Neural cell (in vitro differentiated cells): ENCODE data around the gene ULBP2. TPM values are rescaled to one million over a fixed set of nuclear protein-coding genes. Genes with fewer than 3 reads are reported as not detected.
A peak's percentile ranks its signal among the peaks of the same experiment; 100 is the strongest.
"Not testable (repeated sequence)": the region's sequence is repeated elsewhere in the genome, so short reads cannot be mapped to it uniquely, and the experiment has no call there.

Experiments used
- H2AFZ ChIP-seq: fragments of 200-600, 300-800 bp; sonication (generic), shearing (Covaris generic); 2 replicates; pipeline ENCODE4 v1.6.0; 2014; ENCODE audit warnings: low read depth, mild to moderate bottlenecking, antibody characterized with exemption, low read length, moderate library complexity
- H3F3A ChIP-seq: fragments of 200-600 bp; shearing (Covaris generic); 2 replicates; pipeline ENCODE4 v1.6.1; 2016; ENCODE audit warnings: mild to moderate bottlenecking, moderate library complexity, mixed read lengths, antibody characterized with exemption, low read length; ENCODE audit not compliant: insufficient read depth, poor library complexity, severe bottlenecking
- H3K27ac ChIP-seq: fragments of 200-600, 300-800 bp; sonication (generic), shearing (Covaris generic); 2 replicates; pipeline ENCODE4 v1.5.1; 2014; ENCODE audit warnings: mild to moderate bottlenecking, low read length, moderate library complexity
- H3K27me3 ChIP-seq: fragments of 300-800, 200-600 bp; sonication (generic), shearing (Covaris generic); 2 replicates; pipeline ENCODE4 v1.6.0; 2014; ENCODE audit warnings: mild to moderate bottlenecking, low read depth, low read length, moderate library complexity; ENCODE audit not compliant: insufficient read depth
- H3K36me3 ChIP-seq: fragments of 300-800, 200-600 bp; sonication (generic), shearing (Covaris generic); 2 replicates; pipeline ENCODE4 v1.5.1; 2014; ENCODE audit warnings: mild to moderate bottlenecking, antibody characterized with exemption, low read length, moderate library complexity; ENCODE audit not compliant: insufficient read depth
- H3K4me2 ChIP-seq: fragments of 300-800, 200-600 bp; sonication (generic), shearing (Covaris generic); 2 replicates; pipeline ENCODE4 v1.6.0; 2014; ENCODE audit warnings: mild to moderate bottlenecking, low read length
- H3K4me3 ChIP-seq: fragments of 300-800, 200-600 bp; sonication (generic), shearing (Covaris generic); 2 replicates; pipeline ENCODE4 v1.5.1; 2014; ENCODE audit warnings: mild to moderate bottlenecking, low read length, moderate library complexity
- H3K79me2 ChIP-seq: fragments of 200-600 bp; shearing (Covaris generic); replicated peaks from 2 replicates; pipeline ENCODE4 v1.6.0; 2014; ENCODE audit warnings: mild to moderate bottlenecking, low read length, moderate library complexity; ENCODE audit not compliant: insufficient read depth
- H3K9ac ChIP-seq: fragments of 300-800, 200-600 bp; sonication (generic), shearing (Covaris generic); 2 replicates; pipeline ENCODE4 v1.6.1; 2016; ENCODE audit warnings: mild to moderate bottlenecking, low read length, mixed read lengths
- H3K9me2 ChIP-seq: fragments of 200-600 bp; shearing (Covaris generic); 2 replicates; pipeline ENCODE4 v1.6.1; 2016; ENCODE audit warnings: mild to moderate bottlenecking, low read length, mixed read lengths; ENCODE audit not compliant: insufficient read depth
- H3K9me3 ChIP-seq: fragments of 200-600, 300-800 bp; sonication (generic), shearing (Covaris generic); 2 replicates; pipeline ENCODE4 v1.6.1; 2016; ENCODE audit warnings: mild to moderate bottlenecking, mixed run types, low read length, moderate library complexity, mixed read lengths
- H4K20me1 ChIP-seq: fragments of 200-600 bp; shearing (Covaris generic); 2 replicates; pipeline ENCODE4 v1.6.1; 2016; ENCODE audit warnings: mild to moderate bottlenecking, mixed run types; ENCODE audit not compliant: insufficient read depth
- CTCF ChIP-seq: fragments of 450-650 bp; IDR thresholded peaks from 2 replicates; pipeline ENCODE4 v1.5.1; 2014; ENCODE audit warnings: antibody characterized with exemption, mild to moderate bottlenecking, moderate library complexity; ENCODE audit not compliant: poor library complexity, severe bottlenecking
- EP300 ChIP-seq: fragments of 450-650 bp; conservative IDR thresholded peaks from 2 replicates; pipeline ENCODE4 v1.6.1; 2014; ENCODE audit warnings: antibody characterized with exemption, mild to moderate bottlenecking, moderate library complexity; ENCODE audit not compliant: poor library complexity, severe bottlenecking
- EZH2 ChIP-seq: fragments of 200-600, 300-800 bp; shearing (Covaris generic), sonication (generic); IDR thresholded peaks from 2 replicates; pipeline ENCODE4 v1.6.1; 2014; ENCODE audit warnings: antibody characterized with exemption, low read length, borderline replicate concordance, mild to moderate bottlenecking; ENCODE audit not compliant: insufficient read depth, poor library complexity, severe bottlenecking
- MXI1 ChIP-seq: fragments of 450-650 bp; conservative IDR thresholded peaks from 2 replicates; pipeline ENCODE4 v1.6.1; 2014; ENCODE audit warnings: antibody characterized with exemption, mild to moderate bottlenecking; ENCODE audit not compliant: poor library complexity, severe bottlenecking
- POLR2AphosphoS5 ChIP-seq: IDR thresholded peaks from 2 replicates; pipeline ENCODE4 v1.6.1; 2012
- RAD21 ChIP-seq: fragments of 450-650 bp; conservative IDR thresholded peaks from 2 replicates; pipeline ENCODE4 v1.6.1; 2014; ENCODE audit warnings: antibody characterized with exemption, mild to moderate bottlenecking, moderate library complexity
- REST ChIP-seq: IDR thresholded peaks from 2 replicates; pipeline ENCODE4 v1.6.1; 2012; ENCODE audit warnings: borderline replicate concordance
- SMC3 ChIP-seq: fragments of 450-650 bp; conservative IDR thresholded peaks from 2 replicates; pipeline ENCODE4 v1.6.1; 2014; ENCODE audit warnings: antibody characterized with exemption, mild to moderate bottlenecking, moderate library complexity; ENCODE audit not compliant: poor library complexity
- TAF1 ChIP-seq: IDR thresholded peaks from 2 replicates; pipeline ENCODE4 v1.6.1; 2012; ENCODE audit warnings: low read depth
- polyA plus RNA-seq: library from polyadenylated mRNA; depleted of rRNA; stranded (reverse); fragments of >200 nt; gene quantifications from 2 replicates; pipeline ENCODE4 v1.2.3, GENCODE V29; 2014

Gene ULBP2
- polyA plus RNA-seq, 1 donor from 2014 or later = 1.5 TPM

GRCh38 chr6:149942461-149942829 lies 631 bp downstream of the ULBP2 start:
- Histone ChIP-seq H3K36me3 (no peaks in the 10 kb centered on the region), H3K9me2 (no peaks in the 10 kb centered on the region), H3K9me3 (no peaks in the 10 kb centered on the region), H3K79me2 (no peaks in the 10 kb centered on the region), H3K9ac (peak overlapping the region; percentile 73), H3K27me3 (peaks cover 61% of the 10 kb centered on the region), H3K4me2 (peak overlapping the region; percentile 62), H4K20me1 (no peaks in the 10 kb centered on the region), H3K4me3 (peak overlapping the region; percentile 88), H3K27ac (no peak overlapping the region), H2AFZ (no peak overlapping the region), H3F3A (no peaks in the 10 kb centered on the region)
- TF ChIP-seq RAD21 (no peak), EZH2 (no peak), MXI1 (no peak), TAF1 (no peak), REST (no peak), POLR2AphosphoS5 (no peak), CTCF (no peak), EP300 (no peak), SMC3 (no peak)

GRCh38 chr6:149943321-149943720 lies 1.5 kb downstream of the ULBP2 start:
- not testable (repeated sequence) for H3K9ac ChIP-seq, H3K9me3 ChIP-seq, H3K36me3 ChIP-seq, H3F3A ChIP-seq, H3K9me2 ChIP-seq, H3K27ac ChIP-seq, H3K79me2 ChIP-seq, H3K4me2 ChIP-seq, H4K20me1 ChIP-seq, H3K4me3 ChIP-seq, H2AFZ ChIP-seq
- peaks cover 59% of the 10 kb centered on the region for H3K27me3 ChIP-seq

- not testable (repeated sequence) for H3K9me3 ChIP-seq, H3K4me3 ChIP-seq, H3F3A ChIP-seq, H3K9me2 ChIP-seq, H3K36me3 ChIP-seq, H4K20me1 ChIP-seq, H3K27ac ChIP-seq, H3K79me2 ChIP-seq, H3K4me2 ChIP-seq, H3K9ac ChIP-seq, H2AFZ ChIP-seq
- H3K27me3 ChIP-seq = peaks cover 59% of the 10 kb centered on the region
Measured at GRCh38 chr6:149945276-149945675, 3.5 kb downstream of the ULBP2 start.

- H3K79me2 ChIP-seq, H3K4me2 ChIP-seq, H3F3A ChIP-seq, H4K20me1 ChIP-seq, H3K9me3 ChIP-seq, H3K27ac ChIP-seq, H3K4me3 ChIP-seq, H3K36me3 ChIP-seq, H2AFZ ChIP-seq, H3K9me2 ChIP-seq, H3K9ac ChIP-seq: not testable (repeated sequence)
- peaks cover 63% of the 10 kb centered on the region for H3K27me3 ChIP-seq
Measured at GRCh38 chr6:149946631-149947030, 4.8 kb downstream of the ULBP2 start.

GRCh38 chr6:149947533-149947932 lies 5.7 kb downstream of the ULBP2 start:
- not testable (repeated sequence) for H3K4me2 ChIP-seq, H3K9ac ChIP-seq, H3K4me3 ChIP-seq, H2AFZ ChIP-seq, H3K9me2 ChIP-seq, H3K9me3 ChIP-seq, H3K27ac ChIP-seq, H4K20me1 ChIP-seq, H3K79me2 ChIP-seq, H3K36me3 ChIP-seq, H3F3A ChIP-seq
- H3K27me3 ChIP-seq = peaks cover 64% of the 10 kb centered on the region
